GM12891 (cell line): ENCODE measurements around the gene MAVS.

ENCODE experiments used
- POLR2A ChIP-seq: IDR thresholded peaks from 2 replicates; pipeline ENCODE4 v1.6.1; 2011; ENCODE audit warnings: low read depth, low read length, control low read depth
- POLR2AphosphoS5 ChIP-seq: IDR thresholded peaks from 2 replicates; pipeline ENCODE4 v1.6.1; 2011; ENCODE audit warnings: low read depth, low read length, control low read depth

- TF ChIP-seq POLR2AphosphoS5 (no peak), POLR2A (no peak)
Measured at GRCh38 chr20:3808544-3808943, 38.1 kb upstream of the MAVS start.
